Activated B cell treated with CpG ODN at 0.5 μM for 24 hours (primary cell): ENCODE data around the gene PRKCH. TPM values are rescaled to one million over a fixed set of nuclear protein-coding genes. Genes with fewer than 3 reads are reported as not detected.

Experiments used
- ATAC-seq: fragments of 200-7000 bp; cut with Tn5 transposase; one replicate; pipeline ENCODE4 v1.10.0; 2021; ENCODE audit warnings: low read depth, mild to moderate bottlenecking, moderate library complexity
- CTCF ChIA-PET: fragments of 350-600 bp; sonication (Branson Sonifier 250); formaldehyde crosslinking; loops from one replicate; lab custom pipeline; 2021; ENCODE audit warnings: antibody characterized with exemption; lab: Charles Lee
- POLR2A ChIA-PET: fragments of 350-600 bp; sonication (Branson Sonifier 250); formaldehyde crosslinking; loops from one replicate; lab custom pipeline; 2021; ENCODE audit warnings: antibody characterized with exemption; lab: Charles Lee
- DNase-seq: peaks from one replicate; pipeline ENCODE4 v3.0.0; 2022
- H3K27ac Mint-ChIP-seq: one replicate; pipeline ENCODE4 v1.8.0; 2020; ENCODE audit warnings: mixed read lengths
- H3K27me3 Mint-ChIP-seq: one replicate; pipeline ENCODE4 v1.8.0; 2021; ENCODE audit warnings: mixed read lengths
- H3K36me3 Mint-ChIP-seq: one replicate; pipeline ENCODE4 v1.8.0; 2021; ENCODE audit warnings: low read depth, mixed read lengths
- H3K4me1 Mint-ChIP-seq: one replicate; pipeline ENCODE4 v1.8.0; 2021; ENCODE audit warnings: mixed read lengths
- H3K4me3 Mint-ChIP-seq: one replicate; pipeline ENCODE4 v1.8.0; 2020; ENCODE audit warnings: mild to moderate bottlenecking, mixed read lengths
- H3K9me3 Mint-ChIP-seq: one replicate; pipeline ENCODE4 v1.8.0; 2020; ENCODE audit warnings: mixed read lengths
- CTCF ChIP-seq: fragments of 200-600 bp; IDR thresholded peaks from one replicate; pipeline ENCODE4 v1.8.0; 2022; ENCODE audit warnings: antibody characterized with exemption, mild to moderate bottlenecking
- intact Hi-C: fragments of 100-400 bp; cut with micrococcal nuclease; formaldehyde crosslinking; loops from one replicate; pipeline ENCODE4 v1.15.1; 2024
- total RNA-seq: library from RNA; stranded (reverse); gene quantifications from 2 replicates; pipeline ENCODE4 v1.2.3, GENCODE V29; 2022

PRKCH gene
- total RNA-seq, 1 donor from 2014 or later: 4.6 TPM

GRCh38 chr14:61587081-61587713, 265.8 kb downstream of the PRKCH start:
- Mint-ChIP-seq H3K36me3 (no peaks in the 10 kb centered on the region), H3K9me3 (peaks cover under 1% of the 10 kb centered on the region), H3K4me1 (peaks cover 27% of the 10 kb centered on the region), H3K4me3 (no peak overlapping the region), H3K27me3 (no peaks in the 10 kb centered on the region), H3K27ac (no peak overlapping the region)
- no peak for DNase-seq
- no peak for ATAC-seq
- intact Hi-C loops: loop anchor here (5.0 kb wide), 1 partner anchor 35 kb away; no protein-coding TSS in a partner anchor
- ChIA-PET POLR2A (no interaction called here), CTCF (no interaction called here)
- TF ChIP-seq CTCF: no peak

GRCh38 chr14:61588419-61588901, 267.1 kb downstream of the PRKCH start:
- peaks cover 5% of the 10 kb centered on the region for H3K9me3 Mint-ChIP-seq
- H3K27ac Mint-ChIP-seq: no peak overlapping the region
- ChIA-PET POLR2A (interaction anchor here (0.6 kb wide), 1 partner anchor 83 kb away, joined by 4 read pairs; no protein-coding TSS in a partner anchor), CTCF (no interaction called here)
- ATAC-seq: no peak
- H3K4me3 Mint-ChIP-seq: no peak overlapping the region
- H3K4me1 Mint-ChIP-seq: peaks cover 27% of the 10 kb centered on the region
- no peaks in the 10 kb centered on the region for H3K36me3 Mint-ChIP-seq
- no peak for TF ChIP-seq CTCF
- no peak for DNase-seq
- no peaks in the 10 kb centered on the region for H3K27me3 Mint-ChIP-seq
- intact Hi-C loops: loop anchor here (5.0 kb wide), 1 partner anchor 34 kb away; no protein-coding TSS in a partner anchor

GRCh38 chr14:61589691-61590581, 268.6 kb downstream of the PRKCH start:
- H3K4me1 Mint-ChIP-seq: peaks cover 40% of the 10 kb centered on the region
- H3K27ac Mint-ChIP-seq: no peak overlapping the region
- CTCF ChIA-PET: no interaction called here
- POLR2A ChIA-PET: interaction anchor here (0.6 to 1.1 kb wide), 3 partner anchors 10 to 648 kb away, joined by 3 to 8 read pairs (median 5); no protein-coding TSS in a partner anchor
- H3K36me3 Mint-ChIP-seq: no peaks in the 10 kb centered on the region
- intact Hi-C loops: loop anchor here (5.0 kb wide), 2 partner anchors 32 to 72 kb away; no protein-coding TSS in a partner anchor
- ATAC-seq (no peak), DNase-seq (no peak)
- no peaks in the 10 kb centered on the region for H3K27me3 Mint-ChIP-seq
- peaks cover 5% of the 10 kb centered on the region for H3K9me3 Mint-ChIP-seq
- no peak overlapping the region for H3K4me3 Mint-ChIP-seq
- no peak for TF ChIP-seq CTCF

- TF ChIP-seq CTCF: no peak
- Mint-ChIP-seq H3K36me3 (no peaks in the 10 kb centered on the region), H3K4me3 (no peak overlapping the region), H3K27ac (no peak overlapping the region), H3K9me3 (peaks cover 5% of the 10 kb centered on the region), H3K4me1 (peaks cover 46% of the 10 kb centered on the region), H3K27me3 (no peaks in the 10 kb centered on the region)
- intact Hi-C loops: loop anchor here (5.0 kb wide), 1 partner anchor 70 kb away; no protein-coding TSS in a partner anchor
- DNase-seq: no peak
- ChIA-PET CTCF (no interaction called here), POLR2A (no interaction called here)
- no peak for ATAC-seq
Measured at GRCh38 chr14:61591862-61592261, 270.5 kb downstream of the PRKCH start.
